GM12878 (cell line): ENCODE measurements around the gene UGGT2. TPM values are rescaled to one million over a fixed set of nuclear protein-coding genes. Genes with fewer than 3 reads are reported as not detected.

Source experiments
- ATAC-seq: fragments of 200-7000 bp; cut with Tn5 transposase; 3 replicates; pipeline ENCODE4 v1.9.1; 2020; ENCODE audit warnings: mild to moderate bottlenecking, moderate library complexity
- BruUV-seq: library from RNA; stranded (reverse); fragments of 400-500 nt; replicated peaks from 2 replicates; lab custom pipeline; 2021; lab: Mats Ljungman, UMichigan
- CTCF ChIA-PET: fragments of 300-600 bp; sonication (Branson Sonifier 250); formaldehyde crosslinking; extraction: SDS; loops from one replicate; lab custom pipeline; 2021; ENCODE audit warnings: inconsistent platforms; lab: Yijun Ruan, JAX
- POLR2A ChIA-PET: fragments of 350-600 bp; formaldehyde crosslinking; extraction: SDS; loops from one replicate; lab custom pipeline; 2021; ENCODE audit warnings: inconsistent platforms; lab: Charles Lee
- RAD21 ChIA-PET: fragments of 300-600 bp; sonication (Branson Sonifier 250); formaldehyde crosslinking; loops from one replicate; lab custom pipeline; 2023; ENCODE audit warnings: antibody characterized with exemption; ENCODE audit not compliant: unreplicated experiment; lab: Charles Lee
- SMC1A ChIA-PET: fragments of 300-600 bp; sonication (Branson Sonifier 250); formaldehyde crosslinking; loops from one replicate; lab custom pipeline; 2023; ENCODE audit not compliant: unreplicated experiment, uncharacterized antibody; lab: Charles Lee
- DNase-seq: peaks from one replicate; pipeline ENCODE4 v3.0.0-alpha.2; 2011; ENCODE audit warnings: low read depth, low spot score
- FAIRE-seq: peaks from 3 replicates; lab custom pipeline; 2011; peaks lifted over from hg19 to GRCh38; lab: Jason Lieb, UNC
- H2AFZ ChIP-seq: 2 replicates; pipeline ENCODE4 v1.6.0; 2011; ENCODE audit warnings: low read depth, low read length, control low read depth; ENCODE audit not compliant: control insufficient read depth
- H3K27ac ChIP-seq: 2 replicates; pipeline ENCODE4 v1.5.1; 2011; ENCODE audit warnings: control low read depth; ENCODE audit not compliant: control insufficient read depth, insufficient read depth
- H3K27me3 ChIP-seq, 2 experiments: replicated peaks in 1 of 2; 2 replicates each; pipeline versions ENCODE4 v1.6.0 to v1.6.1; 2011; ENCODE audit warnings: low read length in 1 of 2; ENCODE audit not compliant: control insufficient read depth in 2 of 2, insufficient read depth in 2 of 2
- H3K36me3 ChIP-seq, 2 experiments: 2 replicates each; pipeline ENCODE4 v1.5.1; 2011; ENCODE audit warnings: low read length in 1 of 2; ENCODE audit not compliant: control insufficient read depth in 2 of 2, insufficient read depth in 2 of 2
- H3K4me1 ChIP-seq: 2 replicates; pipeline ENCODE4 v1.6.1; 2011; ENCODE audit warnings: mild to moderate bottlenecking, low read length, moderate library complexity, mixed read lengths; ENCODE audit not compliant: control insufficient read depth, insufficient read depth
- H3K4me2 ChIP-seq: 2 replicates; pipeline ENCODE4 v1.6.0; 2011; ENCODE audit warnings: control low read depth; ENCODE audit not compliant: control insufficient read depth, insufficient read depth
- H3K4me3 ChIP-seq: fragments of 200-600 bp; sonication (generic); 2 replicates; pipeline ENCODE4 v1.5.1; 2016
- H3K79me2 ChIP-seq: 2 replicates; pipeline ENCODE4 v1.6.0; 2011; ENCODE audit warnings: low read length; ENCODE audit not compliant: control insufficient read depth, insufficient read depth
- H3K9ac ChIP-seq: 2 replicates; pipeline ENCODE4 v1.8.0; 2011; ENCODE audit warnings: low read length, control low read depth, mixed read lengths; ENCODE audit not compliant: control insufficient read depth, insufficient read depth
- H3K9me3 ChIP-seq: replicated peaks from 3 replicates; pipeline ENCODE4 v1.5.1; 2011; ENCODE audit warnings: mild to moderate bottlenecking, low read length; ENCODE audit not compliant: control insufficient read depth, insufficient read depth
- H4K20me1 ChIP-seq: 2 replicates; pipeline ENCODE4 v1.6.0; 2011; ENCODE audit not compliant: control insufficient read depth, insufficient read depth
- BHLHE40 ChIP-seq, 2 experiments: fragments of 450-650 bp in 1 of 2; IDR thresholded peaks; 2 replicates each; pipeline ENCODE4 v1.6.1; 2011 to 2017; ENCODE audit warnings: low read depth in 2 of 2, borderline replicate concordance in 1 of 2, improper control_type of control experiment in 1 of 2, low read length in 1 of 2, mild to moderate bottlenecking in 1 of 2
- CBFB ChIP-seq: IDR thresholded peaks from 2 replicates; pipeline ENCODE4 v1.6.1; 2016; ENCODE audit warnings: antibody characterized with exemption, low read depth
- CTCF ChIP-seq, 3 experiments: IDR thresholded peaks in 2 of 3; conservative IDR thresholded peaks in 1 of 3; 2 replicates each; pipeline ENCODE4 v1.5.1; 2011; ENCODE audit warnings: low read depth in 3 of 3, low read length in 3 of 3, mild to moderate bottlenecking in 3 of 3, control low read depth in 2 of 3, moderate library complexity in 2 of 3, inconsistent platforms in 1 of 3, mixed read lengths in 1 of 3; ENCODE audit not compliant: control insufficient read depth in 2 of 3, insufficient read depth in 1 of 3; ENCODE audit errors: extremely low read depth in 1 of 3
- MYC ChIP-seq: IDR thresholded peaks from 2 replicates; pipeline ENCODE4 v1.6.1; 2011; ENCODE audit warnings: mild to moderate bottlenecking, low read length, moderate library complexity, inconsistent platforms; ENCODE audit not compliant: insufficient read depth, insufficient replicate concordance, insufficient read length, severe bottlenecking
- NBN ChIP-seq: fragments of 450-650 bp; IDR thresholded peaks from 2 replicates; pipeline ENCODE4 v1.6.1; 2016
- POU2F2 ChIP-seq: IDR thresholded peaks from 3 replicates; pipeline ENCODE4 v1.6.1; 2011; ENCODE audit warnings: low read depth, mild to moderate bottlenecking, low read length, borderline replicate concordance
- RAD21 ChIP-seq: IDR thresholded peaks from 2 replicates; pipeline ENCODE4 v1.6.1; 2011; ENCODE audit warnings: mild to moderate bottlenecking, low read depth, low read length, moderate library complexity; ENCODE audit not compliant: insufficient read depth
- RELA ChIP-seq: fragments of 450-650 bp; IDR thresholded peaks from 2 replicates; pipeline ENCODE4 v1.8.0; 2014; ENCODE audit warnings: borderline replicate concordance; ENCODE audit not compliant: partially characterized antibody
- SKIL ChIP-seq: fragments of 450-650 bp; IDR thresholded peaks from 2 replicates; pipeline ENCODE4 v1.6.1; 2017; ENCODE audit warnings: mild to moderate bottlenecking, low read depth, inconsistent platforms; ENCODE audit not compliant: poor library complexity, severe bottlenecking
- SRF ChIP-seq, 2 experiments: IDR thresholded peaks; 2 replicates each; pipeline ENCODE4 v1.6.1; 2011; ENCODE audit warnings: low read depth in 2 of 2, low read length in 2 of 2, mild to moderate bottlenecking in 1 of 2, moderate library complexity in 1 of 2
- ZNF592 ChIP-seq: fragments of 450-650 bp; IDR thresholded peaks from 2 replicates; pipeline ENCODE4 v1.6.1; 2017; ENCODE audit warnings: mild to moderate bottlenecking, moderate library complexity
- WGBS: methylation state at CpG from one replicate; pipeline ENCODE4 v1.1.6; 2016; ENCODE audit warnings: low lambda C conversion rate; ENCODE audit not compliant: insufficient replicate concordance, insufficient coverage; ENCODE audit errors: missing lambda C conversion rate; 5-methylcytosine and 5-hydroxymethylcytosine counted together
- in situ Hi-C: fragments of 300-500 bp; cut with MboI; formaldehyde crosslinking; loops from 9 replicates; pipeline ENCODE4 v1.14.3; 2018; ENCODE audit warnings: mixed read lengths
- intact Hi-C: fragments of 100-400 bp; cut with micrococcal nuclease; formaldehyde crosslinking; loops from one replicate; pipeline ENCODE4 v1.14.2; 2022; ENCODE audit not compliant: unreplicated experiment
- polyA plus RNA-seq, 11 experiments: library from polyadenylated mRNA; depleted of rRNA in 4 of 11; unstranded in 6 of 11; stranded (reverse) in 5 of 11; fragments of >200 nt; fragmentation: Nextera tagmentation in 4 of 11; fragmentation: Illumina TruSeq in 1 of 11; extraction: Ambion mirVana in 4 of 11; extraction: Trizol in 1 of 11; gene quantifications; 1 replicate in 1 of 11; 2 replicates in 10 of 11; pipeline versions ENCODE4 v1.2.1 to v1.2.3, GENCODE V29; 2011 to 2016; ENCODE audit warnings: inconsistent platforms in 2 of 11, missing spikeins in 2 of 11, low read depth in 1 of 11
- total RNA-seq, 4 experiments: library from RNA; depleted of rRNA in 3 of 4; stranded (reverse); fragments of >200 nt in 3 of 4; fragmentation: Illumina TruSeq in 1 of 4; extraction: Trizol in 1 of 4; gene quantifications; 2 replicates each; pipeline versions ENCODE4 v1.2.1 to v1.2.3, GENCODE V29; 2013 to 2021

The UGGT2 gene
- total and polyA plus RNA-seq, 10 of the 15 experiments (the other 5 are each of a cell fraction or from before 2014, with no cell fraction given): 4.9 to 29.0 (median 17.3) TPM

DNA sequence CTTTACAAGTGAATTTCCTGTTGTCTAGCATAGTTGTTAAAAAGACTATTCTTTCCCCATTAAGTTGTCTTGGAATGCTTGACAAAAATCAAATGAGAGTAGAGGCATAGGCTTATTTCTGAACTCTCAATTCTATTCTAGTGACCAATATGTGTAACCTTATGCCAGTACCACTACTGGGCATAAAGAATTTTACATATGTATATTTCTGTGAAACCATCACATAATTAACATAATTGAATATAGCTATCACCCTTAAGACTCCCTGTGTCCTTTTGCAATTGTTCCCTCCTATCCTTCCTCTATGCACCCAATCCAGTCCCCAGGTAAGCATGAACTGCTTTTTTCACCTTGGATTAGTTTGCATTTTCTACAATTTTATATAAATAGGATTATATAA, 211.3 kb downstream of the UGGT2 start (continued):
- no peak for TF ChIP-seq MYC
- TF ChIP-seq CBFB: no peak
- TF ChIP-seq SRF (IDR thresholded peaks at IDR 0.05; ENCODE audit: low read depth in 2 of 2, low read length in 2 of 2): no peak

DNA sequence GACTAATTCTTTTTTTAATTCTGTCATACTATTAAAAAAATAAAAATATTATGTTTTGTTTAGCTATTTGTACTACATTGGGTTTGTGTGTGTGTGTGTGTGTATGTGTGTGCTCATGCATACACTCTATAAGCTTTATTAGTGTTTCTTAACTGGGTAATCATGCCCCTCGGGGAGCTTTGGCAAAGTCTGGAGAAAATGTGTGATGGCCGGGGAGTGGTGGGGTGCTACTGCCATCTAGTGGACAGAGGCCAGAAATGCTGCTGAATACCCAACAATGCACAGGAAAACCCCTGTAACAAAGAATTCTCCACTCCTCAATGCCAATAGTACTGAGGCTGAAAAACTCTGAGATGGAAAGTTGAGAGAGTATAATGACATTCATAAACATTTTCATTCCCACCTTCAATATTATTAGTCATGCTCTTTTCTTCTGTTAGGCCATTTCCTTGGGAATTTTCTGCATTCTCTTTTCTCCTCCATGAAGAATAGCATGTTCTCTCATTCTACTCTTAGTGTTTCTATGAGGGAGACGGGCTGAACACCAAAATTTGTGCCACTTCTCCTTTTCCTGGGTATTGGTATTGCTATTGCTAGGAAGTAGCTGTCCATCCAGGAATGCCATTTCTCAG, 219.0 kb downstream of the UGGT2 start:
- H2AFZ ChIP-seq: peak overlapping the region; percentile 4; the same call in 1 of the 2 replicates
- H3K4me2 ChIP-seq: no peak overlapping the region
- CTCF ChIA-PET: interaction anchor here (0.5 to 8.1 kb wide), 54 partner anchors 9 to 649 kb away, joined by 3 to 192 read pairs (median 4); no protein-coding TSS in a partner anchor
- no peak overlapping the region for H3K27ac ChIP-seq
- DNase-seq (peak; percentile 28), FAIRE-seq (peak; percentile 94), ATAC-seq (peak; percentile 97)
- no peaks in the 10 kb centered on the region for H3K36me3 ChIP-seq
- intact Hi-C loops: loop anchor here (1.0 to 10.0 kb wide), 7 partner anchors 146 to 429 kb away; partner anchors contain the start of gene DNAJC3
- SMC1A ChIA-PET: interaction anchor here (0.6 to 6.3 kb wide), 24 partner anchors 10 to 340 kb away, joined by 3 to 139 read pairs (median 4); no protein-coding TSS in a partner anchor
- no peaks in the 10 kb centered on the region for H3K79me2 ChIP-seq
- no peaks in the 10 kb centered on the region for H4K20me1 ChIP-seq
- 0% methylated on average over 3 of the region's 3 CpGs for WGBS
- in situ Hi-C loops: loop anchor here (25.0 kb wide), 1 partner anchor 222 kb away; no protein-coding TSS in a partner anchor
- H3K4me3 ChIP-seq: no peak overlapping the region
- RAD21 ChIA-PET: interaction anchor here (0.6 to 5.0 kb wide), 23 partner anchors 10 to 342 kb away, joined by 3 to 101 read pairs (median 4); no protein-coding TSS in a partner anchor
- BruUV-seq: no TSS peak
- H3K9ac ChIP-seq: no peak overlapping the region
- no peaks in the 10 kb centered on the region for H3K27me3 ChIP-seq
- no peaks in the 10 kb centered on the region for H3K9me3 ChIP-seq
- H3K4me1 ChIP-seq: no peaks in the 10 kb centered on the region
- POLR2A ChIA-PET: interaction anchor here (0.5 to 1.1 kb wide), 2 partner anchors 210 to 271 kb away, joined by 4 to 5 read pairs; no protein-coding TSS in a partner anchor
- TF ChIP-seq RELA (peak; percentile 36), POU2F2 (0 out of 3 replicates have a peak, but pooled peaks have one; percentile 23), NBN (0 out of 2 replicates have a peak, but pooled peaks have one; percentile 17), ZNF592 (no peak), CTCF (IDR thresholded peaks at IDR 0.05 in 2 of 3, conservative IDR thresholded peaks at IDR 0.05 in 1 of 3; ENCODE audit: control insufficient read depth in 2 of 3, extremely low read depth in 1 of 3, insufficient read depth in 1 of 3, low read depth in 3 of 3, low read length in 3 of 3) (peak; percentile 89 to 98 (median 94)), RAD21 (peak; percentile 96), SKIL (peak; percentile 29), BHLHE40 (IDR thresholded peaks at IDR 0.05; ENCODE audit: borderline replicate concordance in 1 of 2, low read depth in 2 of 2, low read length in 1 of 2) (peak in 1 of 2 experiments; percentile 57; a peak in 1 of 4 replicates)
